ENCODE measurements around the gene PCDHB6.
"Not testable (repeated sequence)": the region's sequence is repeated elsewhere in the genome, so short reads cannot be mapped to it uniquely, and the experiment has no call there.

DNA sequence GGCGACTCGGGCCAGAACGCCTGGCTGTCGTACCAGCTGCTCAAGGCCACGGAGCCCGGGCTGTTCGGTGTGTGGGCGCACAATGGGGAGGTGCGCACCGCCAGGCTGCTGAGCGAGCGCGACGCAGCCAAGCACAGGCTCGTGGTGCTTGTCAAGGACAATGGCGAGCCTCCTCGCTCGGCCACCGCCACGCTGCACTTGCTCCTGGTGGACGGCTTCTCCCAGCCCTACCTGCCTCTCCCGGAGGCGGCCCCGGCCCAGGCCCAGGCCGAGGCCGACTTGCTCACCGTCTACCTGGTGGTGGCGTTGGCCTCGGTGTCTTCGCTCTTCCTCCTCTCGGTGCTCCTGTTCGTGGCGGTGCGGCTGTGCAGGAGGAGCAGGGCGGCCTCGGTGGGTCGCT is 44.5 kb downstream of the PCDHB6 start:
- TF ChIP-seq, protein P1, sequence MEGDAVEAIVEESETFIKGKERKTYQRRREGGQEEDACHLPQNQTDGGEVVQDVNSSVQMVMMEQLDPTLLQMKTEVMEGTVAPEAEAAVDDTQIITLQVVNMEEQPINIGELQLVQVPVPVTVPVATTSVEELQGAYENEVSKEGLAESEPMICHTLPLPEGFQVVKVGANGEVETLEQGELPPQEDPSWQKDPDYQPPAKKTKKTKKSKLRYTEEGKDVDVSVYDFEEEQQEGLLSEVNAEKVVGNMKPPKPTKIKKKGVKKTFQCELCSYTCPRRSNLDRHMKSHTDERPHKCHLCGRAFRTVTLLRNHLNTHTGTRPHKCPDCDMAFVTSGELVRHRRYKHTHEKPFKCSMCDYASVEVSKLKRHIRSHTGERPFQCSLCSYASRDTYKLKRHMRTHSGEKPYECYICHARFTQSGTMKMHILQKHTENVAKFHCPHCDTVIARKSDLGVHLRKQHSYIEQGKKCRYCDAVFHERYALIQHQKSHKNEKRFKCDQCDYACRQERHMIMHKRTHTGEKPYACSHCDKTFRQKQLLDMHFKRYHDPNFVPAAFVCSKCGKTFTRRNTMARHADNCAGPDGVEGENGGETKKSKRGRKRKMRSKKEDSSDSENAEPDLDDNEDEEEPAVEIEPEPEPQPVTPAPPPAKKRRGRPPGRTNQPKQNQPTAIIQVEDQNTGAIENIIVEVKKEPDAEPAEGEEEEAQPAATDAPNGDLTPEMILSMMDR (IDR thresholded peaks at IDR 0.05; ENCODE audit: low read length): not testable (repeated sequence)
- not testable (repeated sequence) for TF ChIP-seq EZH2 (IDR thresholded peaks at IDR 0.05; ENCODE audit: borderline replicate concordance, low read length)

Measured in OCI-LY1 (cell line).